Measurements from ENCODE around the gene SPG11.

Gene SPG11

DNA sequence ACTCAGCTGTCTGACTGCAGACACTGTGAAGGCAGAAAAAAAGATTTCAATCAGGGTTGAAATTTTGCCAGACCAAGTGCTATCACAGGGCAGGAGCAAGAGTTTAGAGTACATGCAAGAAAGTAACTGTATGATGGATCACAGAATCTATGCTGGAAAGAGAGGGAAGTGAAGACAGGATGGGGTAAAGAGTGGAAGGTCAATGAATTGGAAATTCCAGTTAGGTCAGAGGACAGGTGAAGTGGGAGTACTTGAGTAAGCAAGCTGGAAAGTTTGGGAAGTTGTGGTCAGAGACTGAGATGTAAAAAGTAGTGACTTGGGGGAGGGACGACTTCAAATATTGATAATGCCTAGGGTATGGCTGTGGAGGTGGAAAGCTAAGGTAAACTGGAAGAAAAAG lies 7.2 kb downstream of the SPG11 start:
- Histone ChIP-seq H3K9me2 (replicated peaks; ENCODE audit: control insufficient read depth, low read length) (no peaks in the 10 kb centered on the region), H3F3A (ENCODE audit: control insufficient read depth, insufficient read depth) (peaks cover 7% of the 10 kb centered on the region; the same call in 1 of the 2 replicates), H3K9me3 (ENCODE audit: control insufficient read depth, insufficient read depth, low read length) (no peaks in the 10 kb centered on the region), H3K4me3 (ENCODE audit: low read length) (no peak overlapping the region), H3K27ac (ENCODE audit: low read depth, low read length) (no peak overlapping the region), H3K27me3 (ENCODE audit: control insufficient read depth, low read length) (no peaks in the 10 kb centered on the region), H3K4me2 (ENCODE audit: low read length) (no peak overlapping the region), H3K79me2 (ENCODE audit: control insufficient read depth, low read length) (peaks cover 12% of the 10 kb centered on the region), H3K36me3 (ENCODE audit: control insufficient read depth, low read length) (peaks cover 66% of the 10 kb centered on the region), H4K20me1 (ENCODE audit: control insufficient read depth, insufficient read depth, low read depth, low read length) (no peaks in the 10 kb centered on the region), H3K4me1 (ENCODE audit: control insufficient read depth, low read length) (peaks cover 2% of the 10 kb centered on the region; the same call in 1 of the 2 replicates)
- TF ChIP-seq, protein P1, sequence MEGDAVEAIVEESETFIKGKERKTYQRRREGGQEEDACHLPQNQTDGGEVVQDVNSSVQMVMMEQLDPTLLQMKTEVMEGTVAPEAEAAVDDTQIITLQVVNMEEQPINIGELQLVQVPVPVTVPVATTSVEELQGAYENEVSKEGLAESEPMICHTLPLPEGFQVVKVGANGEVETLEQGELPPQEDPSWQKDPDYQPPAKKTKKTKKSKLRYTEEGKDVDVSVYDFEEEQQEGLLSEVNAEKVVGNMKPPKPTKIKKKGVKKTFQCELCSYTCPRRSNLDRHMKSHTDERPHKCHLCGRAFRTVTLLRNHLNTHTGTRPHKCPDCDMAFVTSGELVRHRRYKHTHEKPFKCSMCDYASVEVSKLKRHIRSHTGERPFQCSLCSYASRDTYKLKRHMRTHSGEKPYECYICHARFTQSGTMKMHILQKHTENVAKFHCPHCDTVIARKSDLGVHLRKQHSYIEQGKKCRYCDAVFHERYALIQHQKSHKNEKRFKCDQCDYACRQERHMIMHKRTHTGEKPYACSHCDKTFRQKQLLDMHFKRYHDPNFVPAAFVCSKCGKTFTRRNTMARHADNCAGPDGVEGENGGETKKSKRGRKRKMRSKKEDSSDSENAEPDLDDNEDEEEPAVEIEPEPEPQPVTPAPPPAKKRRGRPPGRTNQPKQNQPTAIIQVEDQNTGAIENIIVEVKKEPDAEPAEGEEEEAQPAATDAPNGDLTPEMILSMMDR (IDR thresholded peaks at IDR 0.05; ENCODE audit: low read depth, low read length, poor library complexity, severe bottlenecking): no peak
- TF ChIP-seq EZH2phosphoT487 (IDR thresholded peaks at IDR 0.05; ENCODE audit: borderline replicate concordance, low read length): no peak

DNA sequence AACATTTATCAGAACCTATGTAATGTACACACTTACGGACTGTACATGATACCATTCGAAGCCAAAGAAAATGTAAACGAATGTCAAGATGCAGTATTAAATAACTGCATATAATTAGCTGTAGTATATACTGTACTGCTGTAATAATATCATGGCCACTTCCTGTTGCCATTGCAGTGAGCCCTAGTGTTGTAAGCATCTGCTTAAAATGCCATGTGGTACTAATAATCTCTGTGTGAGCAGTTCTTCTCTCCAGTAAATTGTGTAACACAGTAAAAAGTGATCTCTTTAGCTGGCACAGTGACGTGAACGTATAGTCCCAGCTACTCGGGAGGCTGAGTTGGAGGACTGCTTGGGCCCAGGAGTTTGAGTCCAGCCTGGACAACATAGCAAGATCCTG lies 8.6 kb downstream of the SPG11 start:
- peaks cover 4% of the 10 kb centered on the region for H3K79me2 ChIP-seq (ENCODE audit: control insufficient read depth, low read length)
- H3K36me3 ChIP-seq (ENCODE audit: control insufficient read depth, low read length): peaks cover 70% of the 10 kb centered on the region
- H3K4me2 ChIP-seq (ENCODE audit: low read length): no peak overlapping the region
- no peaks in the 10 kb centered on the region for H3K9me3 ChIP-seq (ENCODE audit: control insufficient read depth, insufficient read depth, low read length)
- no peak overlapping the region for H3K4me3 ChIP-seq (ENCODE audit: low read length)
- H4K20me1 ChIP-seq (ENCODE audit: control insufficient read depth, insufficient read depth, low read depth, low read length): no peaks in the 10 kb centered on the region
- H3K4me1 ChIP-seq (ENCODE audit: control insufficient read depth, low read length): peaks cover 8% of the 10 kb centered on the region; the same call in 1 of the 2 replicates
- H3K27ac ChIP-seq (ENCODE audit: low read depth, low read length): no peak overlapping the region
- no peaks in the 10 kb centered on the region for H3K27me3 ChIP-seq (ENCODE audit: control insufficient read depth, low read length)
- 0 out of 2 replicates have a peak, but pooled peaks cover 3% of the 10 kb centered on the region for H3F3A ChIP-seq (ENCODE audit: control insufficient read depth, insufficient read depth)
- H3K9me2 ChIP-seq (replicated peaks; ENCODE audit: control insufficient read depth, low read length): no peaks in the 10 kb centered on the region
- TF ChIP-seq EZH2phosphoT487 (IDR thresholded peaks at IDR 0.05; ENCODE audit: borderline replicate concordance, low read length): no peak
- TF ChIP-seq, protein P1 (IDR thresholded peaks at IDR 0.05; ENCODE audit: low read depth, low read length, poor library complexity, severe bottlenecking): no peak

DNA sequence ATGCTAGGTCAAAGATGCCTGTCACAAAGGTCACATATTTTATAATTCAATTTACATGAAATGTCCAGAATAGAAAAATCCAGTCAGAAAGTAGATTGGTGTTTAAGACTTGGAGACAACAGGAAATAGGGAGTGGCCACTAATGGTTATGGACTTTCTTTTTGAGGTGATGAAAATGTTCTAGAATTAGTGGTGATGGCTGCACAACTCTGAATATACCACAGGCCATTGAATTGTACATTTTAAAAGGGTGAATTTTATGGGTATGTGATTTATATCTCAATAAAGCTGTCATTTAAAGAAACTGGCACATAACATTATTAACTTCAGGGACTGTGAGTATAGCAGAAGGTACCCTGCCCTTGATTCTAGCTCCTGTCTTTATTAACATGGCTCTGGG lies 15.8 kb downstream of the SPG11 start:
- Histone ChIP-seq H3K79me2 (ENCODE audit: control insufficient read depth, low read length) (peaks cover 40% of the 10 kb centered on the region), H3K4me2 (ENCODE audit: low read length) (no peak overlapping the region), H3K4me1 (ENCODE audit: control insufficient read depth, low read length) (peaks cover 8% of the 10 kb centered on the region; the same call in 1 of the 2 replicates), H3K36me3 (ENCODE audit: control insufficient read depth, low read length) (peaks cover 72% of the 10 kb centered on the region), H3K27ac (ENCODE audit: low read depth, low read length) (no peak overlapping the region), H3F3A (ENCODE audit: control insufficient read depth, insufficient read depth) (no peaks in the 10 kb centered on the region), H3K4me3 (ENCODE audit: low read length) (no peak overlapping the region), H3K27me3 (ENCODE audit: control insufficient read depth, low read length) (no peaks in the 10 kb centered on the region), H3K9me2 (replicated peaks; ENCODE audit: control insufficient read depth, low read length) (no peaks in the 10 kb centered on the region), H3K9me3 (ENCODE audit: control insufficient read depth, insufficient read depth, low read length) (no peaks in the 10 kb centered on the region), H4K20me1 (ENCODE audit: control insufficient read depth, insufficient read depth, low read depth, low read length) (no peaks in the 10 kb centered on the region)
- TF ChIP-seq, protein P1 (IDR thresholded peaks at IDR 0.05; ENCODE audit: low read depth, low read length, poor library complexity, severe bottlenecking): no peak
- TF ChIP-seq EZH2phosphoT487 (IDR thresholded peaks at IDR 0.05; ENCODE audit: borderline replicate concordance, low read length): no peak
